ENCODE measurements around the gene INTS11.
"Not testable (repeated sequence)": the region's sequence is repeated elsewhere in the genome, so short reads cannot be mapped to it uniquely, and the experiment has no call there.

INTS11 gene

GRCh38 chr1:1324524-1325287 lies at the start of gene INTS11, which contains the start of gene CPTP:
Gene INTS11 (minus strand): TSS chr1:1324660. CDS start chr1:1324608, 52 bp downstream.
Gene CPTP (plus strand): TSS chr1:1324802. CDS start chr1:1326911, 2,109 bp downstream.
- DNase-seq = peak; percentile 50

GRCh38 chr1:1373815-1374588 lies 49.5 kb upstream of the INTS11 start:
- no peak for DNase-seq

GRCh38 chr1:1373051-1373814 lies 48.8 kb upstream of the INTS11 start:
- no peak for DNase-seq

- DNase-seq = no peak
Observed at GRCh38 chr1:1371746-1372711, 47.6 kb upstream of the INTS11 start.

GRCh38 chr1:1371364-1371745 lies 46.9 kb upstream of the INTS11 start:
- no peak for DNase-seq

- DNase-seq = no peak
Observed at GRCh38 chr1:1370771-1371300, 46.4 kb upstream of the INTS11 start.

- not testable (repeated sequence) for DNase-seq
Observed at GRCh38 chr1:1370094-1370493, 45.6 kb upstream of the INTS11 start.

GRCh38 chr1:1367315-1367714 lies 42.9 kb upstream of the INTS11 start:
- no peak for DNase-seq

- DNase-seq = no peak
Observed at GRCh38 chr1:1366699-1367066, 42.2 kb upstream of the INTS11 start.

- no peak for DNase-seq
Observed at GRCh38 chr1:1365875-1366698, 41.6 kb upstream of the INTS11 start.

GRCh38 chr1:1364266-1364665 lies 39.8 kb upstream of the INTS11 start:
- DNase-seq = no peak

- no peak for DNase-seq
Observed at GRCh38 chr1:1361982-1362423, 37.5 kb upstream of the INTS11 start.

GRCh38 chr1:1361233-1361981 lies 36.9 kb upstream of the INTS11 start:
- DNase-seq = no peak

GRCh38 chr1:1360506-1361169 lies 36.2 kb upstream of the INTS11 start:
- no peak for DNase-seq

GRCh38 chr1:1359664-1360468 lies 35.4 kb upstream of the INTS11 start:
- DNase-seq = no peak

- no peak for DNase-seq
Observed at GRCh38 chr1:1359308-1359663, 34.8 kb upstream of the INTS11 start.

- no peak for DNase-seq
Observed at GRCh38 chr1:1358433-1359271, 34.2 kb upstream of the INTS11 start, which contains the start of gene MXRA8. Gene MXRA8 (minus strand): TSS chr1:1358555. CDS start chr1:1358504, 51 bp downstream.
